ENCODE results near the gene MMD. TPM values are rescaled to one million over a fixed set of nuclear protein-coding genes. Genes with fewer than 3 reads are reported as not detected.
"Not testable (repeated sequence)": the region's sequence is repeated elsewhere in the genome, so short reads cannot be mapped to it uniquely, and the experiment has no call there.

Gene MMD
- total RNA-seq (10 to 100 TPM; 15.3 to 17.4 TPM), total RNA-seq (5.9 to 30.7 (median 16.4) reads per million in 172 experiments)
- 7.9 TPM for polyA plus RNA-seq (2013, experiment 1 of 2)
- polyA plus RNA-seq (2013, experiment 2 of 2): 12.1 TPM

- ChIA-PET CTCF (interaction anchor here (1.1 kb wide), 1 partner anchor 416 kb away, joined by 3 read pairs; no protein-coding TSS in a partner anchor), POLR2A (interaction anchor here (0.8 to 1.3 kb wide), 3 partner anchors 11 to 183 kb away, joined by 3 to 4 read pairs (median 3); no protein-coding TSS in a partner anchor)
- H3K4me3 ChIP-seq (ENCODE audit: low read length): peak within 1 kb of the TSS; percentile 99
- no peak for TF ChIP-seq CTCF (IDR thresholded peaks at IDR 0.05)
- peak within 1 kb of the TSS; percentile 65 for H3K27ac ChIP-seq (ENCODE audit: low read depth in 1 of 2, low read length in 2 of 2)
- peak in 3 of 14 experiments; percentile 1 to 37 (median 13) for DNase-seq
- H3K9me3 Mint-ChIP-seq: no peaks in the 10 kb centered on the region
- H3K4me1 ChIP-seq (ENCODE audit: insufficient read depth, low read length): peaks cover 21% of the 10 kb centered on the region
- H3K27me3 Mint-ChIP-seq: peaks cover 32% of the 10 kb centered on the region
- peak within 1 kb of the TSS; percentile 91 for H3K27ac Mint-ChIP-seq
- H3K27me3 ChIP-seq (ENCODE audit: control insufficient read depth in 1 of 2, insufficient read depth in 2 of 2, low read length in 2 of 2): peaks cover 6 to 7% of the 10 kb centered on the region in 2 experiments
- intact Hi-C loops (cut with DNase I, micrococcal nuclease): loop anchor here in 1 of 2 experiments (5.0 to 10.0 kb wide), 4 partner anchors 184 to 1663 kb away; partner anchors contain the start of genes AKAP1, COX11, PCTP and STXBP4
- ATAC-seq (ENCODE audit: poor library complexity): no peak
- peak within 1 kb of the TSS; percentile 95 for H3K4me3 Mint-ChIP-seq
- no peaks in the 10 kb centered on the region for H3K9me3 ChIP-seq (ENCODE audit: control insufficient read depth in 1 of 2, insufficient read depth in 1 of 2, low read length in 2 of 2)
- H3K4me1 Mint-ChIP-seq (ENCODE audit: low read depth): peaks cover 30% of the 10 kb centered on the region
- H3K36me3 ChIP-seq (ENCODE audit: insufficient read depth, low read length): no peaks in the 10 kb centered on the region
- peaks cover 8% of the 10 kb centered on the region for H3K36me3 Mint-ChIP-seq (ENCODE audit: low read depth)
Observed at GRCh38 chr17:55421179-55421934, at the start of gene MMD. Gene MMD, minus strand, starts transcription at chr17:55421835. Its CDS starts 140 bp downstream, at chr17:55421695.

- Mint-ChIP-seq H3K4me1 (ENCODE audit: low read depth) (no peaks in the 10 kb centered on the region), H3K9me3 (no peaks in the 10 kb centered on the region), H3K27ac (no peak overlapping the region), H3K4me3 (no peak overlapping the region), H3K36me3 (ENCODE audit: low read depth) (no peaks in the 10 kb centered on the region), H3K27me3 (no peaks in the 10 kb centered on the region)
- Histone ChIP-seq H3K9me3 (ENCODE audit: control insufficient read depth in 1 of 2, insufficient read depth in 1 of 2, low read length in 2 of 2) (no peaks in the 10 kb centered on the region), H3K27ac (ENCODE audit: low read depth in 1 of 2, low read length in 2 of 2) (no peak overlapping the region), H3K27me3 (ENCODE audit: control insufficient read depth in 1 of 2, insufficient read depth in 2 of 2, low read length in 2 of 2) (no peaks in the 10 kb centered on the region), H3K36me3 (ENCODE audit: insufficient read depth, low read length) (no peaks in the 10 kb centered on the region), H3K4me1 (ENCODE audit: insufficient read depth, low read length) (no peaks in the 10 kb centered on the region), H3K4me3 (ENCODE audit: low read length) (no peak overlapping the region)
- no peak for ATAC-seq (ENCODE audit: poor library complexity)
- no peak for TF ChIP-seq CTCF (IDR thresholded peaks at IDR 0.05)
- ChIA-PET POLR2A (no interaction called here), CTCF (no interaction called here)
- intact Hi-C loops (cut with DNase I, micrococcal nuclease): no loop called here
- no peak for DNase-seq
Observed at GRCh38 chr17:55466671-55467070, 45.0 kb upstream of the MMD start.

- intact Hi-C loops (cut with DNase I, micrococcal nuclease); DNase-seq; H3K27me3 Mint-ChIP-seq; H3K4me3 ChIP-seq (ENCODE audit: low read length); ATAC-seq (ENCODE audit: poor library complexity); H3K27ac Mint-ChIP-seq; POLR2A ChIA-PET; H3K4me1 Mint-ChIP-seq (ENCODE audit: low read depth); H3K9me3 ChIP-seq (ENCODE audit: control insufficient read depth in 1 of 2, insufficient read depth in 1 of 2, low read length in 2 of 2); H3K4me3 Mint-ChIP-seq; H3K36me3 ChIP-seq (ENCODE audit: insufficient read depth, low read length); H3K27ac ChIP-seq (ENCODE audit: low read depth in 1 of 2, low read length in 2 of 2); H3K4me1 ChIP-seq (ENCODE audit: insufficient read depth, low read length); H3K9me3 Mint-ChIP-seq; H3K27me3 ChIP-seq (ENCODE audit: control insufficient read depth in 1 of 2, insufficient read depth in 2 of 2, low read length in 2 of 2); CTCF ChIA-PET; H3K36me3 Mint-ChIP-seq (ENCODE audit: low read depth): not testable (repeated sequence)
Observed at GRCh38 chr17:55465771-55466170, 44.1 kb upstream of the MMD start.

All from CD4-positive, alpha-beta T cell (primary cell).